ENCODE results near the gene SPOCK1.

SPOCK1 gene

DNA sequence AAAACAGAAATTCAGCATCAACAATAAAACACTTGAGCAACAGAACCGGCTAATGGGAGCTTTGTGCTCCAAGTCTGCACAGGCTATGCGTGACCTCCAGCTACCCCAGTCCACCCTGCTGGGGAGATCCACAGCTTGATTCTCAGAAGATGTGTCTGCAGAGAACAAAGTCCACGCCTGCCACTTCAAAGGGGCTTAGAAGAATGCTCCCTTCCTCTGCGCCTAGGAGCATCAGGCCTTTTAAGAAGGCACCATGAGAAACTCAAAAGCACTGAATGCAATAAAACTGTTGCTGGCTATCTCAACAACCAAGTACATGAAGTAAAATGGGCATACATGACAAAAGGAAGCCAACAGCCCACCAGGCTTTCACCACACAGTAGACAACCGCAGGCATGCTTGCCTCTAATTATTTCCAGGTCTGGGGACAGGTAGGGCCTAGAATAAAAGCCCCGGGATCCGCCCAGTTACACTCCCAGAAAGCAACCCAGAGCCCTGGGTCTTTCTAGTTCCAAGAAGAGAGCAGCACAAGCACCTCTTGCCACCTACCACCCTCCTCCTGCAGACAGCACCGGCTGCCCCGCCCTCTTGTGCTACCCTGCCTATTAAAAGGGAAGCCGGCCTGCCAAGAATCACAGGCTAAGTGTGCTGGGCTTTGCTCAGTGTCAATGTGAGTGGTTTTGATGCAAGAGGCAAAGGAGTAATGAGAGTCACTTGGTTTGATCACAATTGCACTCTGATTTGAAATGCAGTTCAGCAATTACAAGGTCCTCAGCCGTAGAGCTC is 123.2 kb downstream of the SPOCK1 start:
- TF ChIP-seq SIN3A (IDR thresholded peaks at IDR 0.05; ENCODE audit: borderline replicate concordance, insufficient read depth, low read length) (no peak), FOXP2 (optimal IDR thresholded peaks at IDR 0.05; ENCODE audit: borderline replicate concordance, extremely low read depth, extremely low read length, insufficient read depth) (no peak), POLR2AphosphoS5 (IDR thresholded peaks at IDR 0.05; ENCODE audit: low read depth, low read length) (no peak)

DNA sequence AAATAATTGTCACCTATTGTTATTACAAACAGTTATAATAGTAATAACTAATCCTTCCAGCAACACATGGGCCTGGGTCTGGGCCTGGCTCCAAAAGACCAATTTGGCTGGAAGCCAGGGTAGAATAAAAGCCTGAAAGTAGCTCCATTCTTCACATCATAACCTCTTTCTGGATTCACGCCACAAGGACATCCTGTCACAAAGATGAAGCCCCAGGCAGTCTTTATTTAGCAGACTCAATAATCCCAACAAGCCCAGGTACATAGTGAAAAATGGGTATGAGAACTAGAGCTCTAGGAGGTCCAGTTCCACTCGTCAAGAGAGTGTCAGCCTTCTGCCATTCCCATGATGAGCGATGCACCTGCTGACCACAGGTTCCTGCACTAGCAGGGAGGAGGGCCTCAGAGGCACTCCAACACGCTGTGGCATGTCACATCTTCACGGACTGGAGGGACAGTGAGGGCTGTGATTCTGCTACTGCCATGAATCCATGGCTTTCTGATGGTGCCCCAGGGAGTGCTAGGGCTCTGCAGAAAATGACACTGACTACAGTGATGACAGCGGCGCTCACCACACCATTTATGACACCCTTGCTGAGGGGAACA is 124.9 kb downstream of the SPOCK1 start:
- TF ChIP-seq, protein P1, sequence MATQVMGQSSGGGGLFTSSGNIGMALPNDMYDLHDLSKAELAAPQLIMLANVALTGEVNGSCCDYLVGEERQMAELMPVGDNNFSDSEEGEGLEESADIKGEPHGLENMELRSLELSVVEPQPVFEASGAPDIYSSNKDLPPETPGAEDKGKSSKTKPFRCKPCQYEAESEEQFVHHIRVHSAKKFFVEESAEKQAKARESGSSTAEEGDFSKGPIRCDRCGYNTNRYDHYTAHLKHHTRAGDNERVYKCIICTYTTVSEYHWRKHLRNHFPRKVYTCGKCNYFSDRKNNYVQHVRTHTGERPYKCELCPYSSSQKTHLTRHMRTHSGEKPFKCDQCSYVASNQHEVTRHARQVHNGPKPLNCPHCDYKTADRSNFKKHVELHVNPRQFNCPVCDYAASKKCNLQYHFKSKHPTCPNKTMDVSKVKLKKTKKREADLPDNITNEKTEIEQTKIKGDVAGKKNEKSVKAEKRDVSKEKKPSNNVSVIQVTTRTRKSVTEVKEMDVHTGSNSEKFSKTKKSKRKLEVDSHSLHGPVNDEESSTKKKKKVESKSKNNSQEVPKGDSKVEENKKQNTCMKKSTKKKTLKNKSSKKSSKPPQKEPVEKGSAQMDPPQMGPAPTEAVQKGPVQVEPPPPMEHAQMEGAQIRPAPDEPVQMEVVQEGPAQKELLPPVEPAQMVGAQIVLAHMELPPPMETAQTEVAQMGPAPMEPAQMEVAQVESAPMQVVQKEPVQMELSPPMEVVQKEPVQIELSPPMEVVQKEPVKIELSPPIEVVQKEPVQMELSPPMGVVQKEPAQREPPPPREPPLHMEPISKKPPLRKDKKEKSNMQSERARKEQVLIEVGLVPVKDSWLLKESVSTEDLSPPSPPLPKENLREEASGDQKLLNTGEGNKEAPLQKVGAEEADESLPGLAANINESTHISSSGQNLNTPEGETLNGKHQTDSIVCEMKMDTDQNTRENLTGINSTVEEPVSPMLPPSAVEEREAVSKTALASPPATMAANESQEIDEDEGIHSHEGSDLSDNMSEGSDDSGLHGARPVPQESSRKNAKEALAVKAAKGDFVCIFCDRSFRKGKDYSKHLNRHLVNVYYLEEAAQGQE (IDR thresholded peaks at IDR 0.05; ENCODE audit: insufficient read depth in 1 of 2, low read depth in 2 of 2, low read length in 2 of 2) = no peak
- TF ChIP-seq POLR2AphosphoS5 (IDR thresholded peaks at IDR 0.05; ENCODE audit: low read depth, low read length) = no peak
- TF ChIP-seq SIN3A (IDR thresholded peaks at IDR 0.05; ENCODE audit: borderline replicate concordance, insufficient read depth, low read length) = no peak
- no peak for TF ChIP-seq TAF1 (IDR thresholded peaks at IDR 0.05; ENCODE audit: borderline replicate concordance, insufficient read depth, low read length)
- TF ChIP-seq FOXP2 (optimal IDR thresholded peaks at IDR 0.05; ENCODE audit: borderline replicate concordance, extremely low read depth, extremely low read length, insufficient read depth) = no peak

DNA sequence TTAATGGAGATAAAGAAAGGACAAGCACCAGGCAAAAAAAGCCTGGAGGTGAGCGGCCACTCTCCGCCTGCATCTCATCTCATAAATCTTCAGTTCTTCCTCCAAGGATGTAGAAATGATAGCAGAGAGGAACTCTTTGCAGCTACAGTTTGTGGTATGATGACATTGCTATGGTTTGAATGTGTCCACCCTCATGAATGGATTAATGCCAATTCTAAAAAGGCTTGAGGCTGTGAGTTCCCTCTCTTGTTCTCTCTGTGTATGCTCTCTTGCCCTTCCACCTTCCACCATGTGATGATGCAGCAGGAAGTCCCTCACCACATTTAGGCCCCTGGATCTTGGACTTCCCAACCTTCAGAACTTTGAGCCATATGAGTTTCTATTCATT is 126.4 kb downstream of the SPOCK1 start:
- TF ChIP-seq POLR2AphosphoS5 (IDR thresholded peaks at IDR 0.05; ENCODE audit: low read depth, low read length) (no peak), SIN3A (IDR thresholded peaks at IDR 0.05; ENCODE audit: borderline replicate concordance, insufficient read depth, low read length) (no peak), TAF1 (IDR thresholded peaks at IDR 0.05; ENCODE audit: borderline replicate concordance, insufficient read depth, low read length) (no peak), FOXP2 (optimal IDR thresholded peaks at IDR 0.05; ENCODE audit: borderline replicate concordance, extremely low read depth, extremely low read length, insufficient read depth) (no peak)
- TF ChIP-seq, protein P1 (IDR thresholded peaks at IDR 0.05; ENCODE audit: insufficient read depth in 1 of 2, low read depth in 2 of 2, low read length in 2 of 2) = no peak

DNA sequence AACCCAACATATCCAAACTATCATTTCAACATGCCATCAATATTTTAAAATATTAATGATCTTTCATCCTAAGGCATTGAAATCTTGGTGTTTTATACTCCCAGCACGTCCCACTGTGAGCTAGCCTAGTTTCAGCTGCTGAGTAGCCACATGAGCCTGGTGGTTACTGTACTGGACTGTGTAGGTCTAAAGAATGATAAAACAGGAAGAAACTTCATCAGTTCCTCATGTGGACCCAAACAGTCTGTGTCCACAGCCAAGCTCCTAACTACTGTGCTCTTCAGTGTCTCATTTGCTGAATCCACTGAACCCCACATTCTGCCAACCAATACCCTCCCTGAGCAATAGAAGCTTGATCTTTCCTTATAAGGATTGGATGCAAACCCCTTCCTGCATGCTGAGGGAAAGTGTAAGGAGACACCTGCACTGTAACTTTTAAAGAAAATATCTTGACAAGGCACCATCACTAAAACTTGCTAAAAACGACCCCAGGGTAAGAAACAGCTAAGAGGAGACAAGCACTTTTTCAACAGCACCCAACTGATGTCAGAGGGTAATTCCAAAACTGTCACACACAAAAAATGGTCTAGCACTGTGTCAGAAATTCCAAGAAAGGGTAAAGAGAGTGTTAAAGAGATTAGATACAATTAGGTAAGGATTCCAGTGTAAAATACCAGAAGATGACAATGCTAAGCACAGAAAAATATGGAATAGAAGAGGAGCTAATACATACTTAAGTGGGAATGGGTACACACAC is 126.9 kb downstream of the SPOCK1 start:
- TF ChIP-seq, protein P1 (IDR thresholded peaks at IDR 0.05; ENCODE audit: insufficient read depth in 1 of 2, low read depth in 2 of 2, low read length in 2 of 2) = no peak
- no peak for TF ChIP-seq FOXP2 (optimal IDR thresholded peaks at IDR 0.05; ENCODE audit: borderline replicate concordance, extremely low read depth, extremely low read length, insufficient read depth)
- TF ChIP-seq TAF1 (IDR thresholded peaks at IDR 0.05; ENCODE audit: borderline replicate concordance, insufficient read depth, low read length) = no peak
- TF ChIP-seq POLR2AphosphoS5 (IDR thresholded peaks at IDR 0.05; ENCODE audit: low read depth, low read length) = no peak
- TF ChIP-seq SIN3A (IDR thresholded peaks at IDR 0.05; ENCODE audit: borderline replicate concordance, insufficient read depth, low read length) = no peak
